ENCODE data around the gene NXF3.
"Not testable (repeated sequence)": the region's sequence is repeated elsewhere in the genome, so short reads cannot be mapped to it uniquely, and the experiment has no call there.

The NXF3 gene, protein sequence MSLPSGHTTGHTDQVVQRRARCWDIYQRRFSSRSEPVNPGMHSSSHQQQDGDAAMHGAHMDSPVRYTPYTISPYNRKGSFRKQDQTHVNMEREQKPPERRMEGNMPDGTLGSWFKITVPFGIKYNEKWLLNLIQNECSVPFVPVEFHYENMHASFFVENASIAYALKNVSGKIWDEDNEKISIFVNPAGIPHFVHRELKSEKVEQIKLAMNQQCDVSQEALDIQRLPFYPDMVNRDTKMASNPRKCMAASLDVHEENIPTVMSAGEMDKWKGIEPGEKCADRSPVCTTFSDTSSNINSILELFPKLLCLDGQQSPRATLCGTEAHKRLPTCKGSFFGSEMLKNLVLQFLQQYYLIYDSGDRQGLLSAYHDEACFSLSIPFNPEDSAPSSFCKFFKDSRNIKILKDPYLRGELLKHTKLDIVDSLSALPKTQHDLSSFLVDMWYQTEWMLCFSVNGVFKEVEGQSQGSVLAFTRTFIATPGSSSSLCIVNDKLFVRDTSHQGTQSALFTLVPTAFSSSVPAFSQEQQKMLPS

GRCh38 chrX:103092942-103093341, at the start of gene NXF3:
TSS of gene NXF3 (minus strand) at chrX:103093143. CDS start at chrX:103093023, 120 bp downstream.
- no peak for DNase-seq

GRCh38 chrX:103136528-103136927, 43.6 kb upstream of the NXF3 start:
- DNase-seq: not testable (repeated sequence)

DNA sequence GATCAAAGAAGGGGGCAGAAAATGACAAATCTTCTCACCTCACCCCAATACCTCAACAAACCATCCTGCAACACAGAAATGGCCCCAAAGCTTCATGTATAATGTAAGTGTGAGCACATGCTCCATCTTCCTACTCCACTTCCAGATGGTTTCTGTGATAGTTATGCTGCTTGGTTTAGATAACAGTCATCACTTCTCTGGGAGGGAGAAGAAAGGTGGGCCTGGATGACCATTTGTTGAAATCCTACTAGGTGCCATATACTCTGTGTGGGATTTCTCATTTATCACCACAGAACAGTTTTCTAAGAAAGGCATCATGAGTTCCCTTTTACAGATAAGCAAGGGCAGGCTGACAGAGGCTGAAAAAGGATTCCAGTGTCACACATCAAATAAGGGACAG, 31.3 kb upstream of the NXF3 start:
- DNase-seq: no peak

- DNase-seq: no peak
Observed at GRCh38 chrX:103120748-103121147, 27.8 kb upstream of the NXF3 start.

DNA sequence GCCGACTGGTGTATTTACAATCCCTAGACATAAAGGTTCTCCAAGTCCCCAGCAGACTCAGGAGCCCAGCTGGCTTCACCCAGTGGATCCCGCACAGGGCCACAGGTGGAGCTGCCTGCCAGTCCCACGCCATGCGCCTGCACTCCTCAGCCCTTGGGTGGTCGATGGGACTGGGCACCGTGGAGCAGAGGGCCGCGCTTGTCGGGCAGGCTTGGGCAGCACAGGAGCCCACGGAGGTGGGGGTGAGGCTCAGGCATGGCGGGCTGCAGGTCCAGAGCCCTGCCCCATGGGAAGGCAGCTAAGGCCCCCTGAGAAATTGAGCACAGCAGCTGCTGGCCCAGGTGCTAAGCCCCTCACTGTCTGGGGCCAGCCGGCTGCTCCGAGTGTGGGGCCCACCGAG, 24.0 kb upstream of the NXF3 start:
- DNase-seq: not testable (repeated sequence)

GRCh38 chrX:103109497-103109896, 16.6 kb upstream of the NXF3 start:
- not testable (repeated sequence) for DNase-seq

- DNase-seq: no peak
Observed at GRCh38 chrX:103107836-103108235, 14.9 kb upstream of the NXF3 start.

DNA sequence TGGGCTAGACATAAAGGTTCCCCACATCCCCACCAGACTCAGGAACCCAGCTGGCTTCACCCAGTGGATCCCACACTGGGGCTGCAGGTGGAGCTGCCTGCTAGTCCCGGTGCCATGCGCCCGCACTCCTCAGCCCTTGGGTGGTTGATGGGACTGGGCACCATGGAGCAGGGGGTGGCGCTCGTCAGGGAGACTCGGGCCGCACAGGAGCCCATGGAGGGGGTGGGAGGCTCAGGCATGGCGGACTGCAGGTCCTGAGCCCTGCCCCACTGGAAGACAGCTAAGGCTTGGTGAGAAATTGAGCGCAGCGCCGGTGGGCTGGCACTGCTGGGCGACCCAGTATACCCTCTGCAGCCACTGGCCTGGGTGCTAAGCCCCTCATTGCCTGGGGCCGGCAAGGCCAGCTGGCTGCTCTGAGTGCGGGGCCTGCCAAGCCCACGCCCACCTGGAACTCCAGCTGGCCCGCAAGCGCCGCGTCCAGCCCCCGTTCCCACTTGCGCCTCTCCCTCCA, 14.3 kb upstream of the NXF3 start:
- not testable (repeated sequence) for DNase-seq

DNA sequence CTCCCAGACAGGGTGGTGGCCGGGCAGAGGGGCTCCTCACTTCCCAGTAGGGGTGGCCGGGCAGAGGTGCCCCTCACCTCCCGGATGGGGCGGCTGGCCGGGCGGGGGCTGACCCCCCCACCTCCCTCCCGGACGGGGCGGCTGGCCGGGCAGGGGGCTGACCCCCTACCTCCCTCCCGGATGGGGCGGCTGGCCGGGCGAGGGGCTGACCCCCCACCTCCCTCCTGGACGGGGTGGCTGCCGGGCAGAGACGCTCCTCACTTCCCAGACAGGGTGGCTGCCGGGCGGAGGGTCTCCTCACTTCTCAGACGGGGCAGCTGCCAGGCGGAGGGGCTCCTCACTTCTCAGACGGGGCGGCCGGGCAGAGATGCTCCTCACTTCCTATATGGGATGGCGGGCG, 11.4 kb upstream of the NXF3 start:
- not testable (repeated sequence) for DNase-seq

GRCh38 chrX:103103866-103104265, 10.9 kb upstream of the NXF3 start:
- DNase-seq: not testable (repeated sequence)

- DNase-seq: no peak
Observed at GRCh38 chrX:103101299-103102042, 8.5 kb upstream of the NXF3 start.

DNA sequence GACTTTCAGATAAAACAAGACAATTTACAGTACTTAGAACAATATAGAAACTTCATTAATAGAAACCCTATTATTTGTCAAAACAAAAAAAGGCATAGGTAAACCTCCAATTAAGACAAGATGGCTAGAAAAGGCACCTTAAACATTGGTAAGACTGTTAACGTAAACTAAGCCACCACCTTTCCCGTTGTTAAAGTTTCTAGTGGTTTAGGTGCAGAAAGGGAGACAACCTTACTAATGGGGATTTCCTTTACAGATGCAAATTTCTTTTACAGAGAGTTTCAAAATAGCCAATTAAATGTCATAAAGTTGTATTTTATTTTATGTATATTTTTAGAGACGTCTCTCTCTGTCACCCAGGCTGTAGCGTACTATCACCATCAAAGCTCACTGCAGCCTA, 7.5 kb upstream of the NXF3 start:
- no peak for DNase-seq

DNA sequence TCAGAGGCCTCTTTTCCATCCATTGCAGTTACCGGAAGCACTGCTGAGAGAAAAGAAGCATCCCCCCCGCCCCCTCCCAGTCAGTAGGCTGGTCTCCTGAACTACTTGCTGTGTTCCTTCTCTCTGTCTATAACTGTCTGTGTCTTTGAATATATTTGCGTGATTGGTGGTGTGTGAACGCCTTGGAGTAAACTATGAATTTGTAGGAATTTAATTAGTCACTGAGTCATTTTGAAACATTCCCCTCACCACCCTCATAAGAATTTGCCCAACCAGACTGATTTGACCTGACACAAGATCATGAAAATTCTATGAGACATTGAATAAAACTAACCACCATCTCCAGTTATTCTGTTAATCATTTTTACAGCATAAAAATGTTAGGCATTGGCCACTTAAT, 6.7 kb upstream of the NXF3 start:
- DNase-seq: no peak

GRCh38 chrX:103098488-103098887, 5.5 kb upstream of the NXF3 start:
- DNase-seq: no peak

GRCh38 chrX:103081051-103081450, 11.9 kb downstream of the NXF3 start:
- no peak for DNase-seq

DNA sequence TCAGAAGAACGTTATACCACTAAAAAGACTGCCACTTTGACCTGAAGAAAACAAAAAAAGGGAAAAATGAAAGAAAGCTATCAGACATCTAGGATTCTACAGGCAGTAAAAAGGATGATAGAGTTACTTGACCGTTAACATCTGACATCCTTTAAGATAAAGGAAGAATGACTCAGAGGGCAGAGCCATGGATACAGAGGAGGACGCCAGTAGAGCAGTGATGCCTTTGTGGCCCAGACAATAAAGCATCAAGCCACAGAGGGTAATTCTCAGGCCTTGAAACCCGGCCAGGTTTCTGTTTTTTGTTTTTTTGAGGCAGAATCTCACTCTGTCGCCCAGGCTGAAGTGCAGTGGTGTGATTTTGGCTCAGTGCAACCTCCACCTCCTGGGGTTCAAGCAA, 19.5 kb downstream of the NXF3 start:
- DNase-seq: no peak

DNA sequence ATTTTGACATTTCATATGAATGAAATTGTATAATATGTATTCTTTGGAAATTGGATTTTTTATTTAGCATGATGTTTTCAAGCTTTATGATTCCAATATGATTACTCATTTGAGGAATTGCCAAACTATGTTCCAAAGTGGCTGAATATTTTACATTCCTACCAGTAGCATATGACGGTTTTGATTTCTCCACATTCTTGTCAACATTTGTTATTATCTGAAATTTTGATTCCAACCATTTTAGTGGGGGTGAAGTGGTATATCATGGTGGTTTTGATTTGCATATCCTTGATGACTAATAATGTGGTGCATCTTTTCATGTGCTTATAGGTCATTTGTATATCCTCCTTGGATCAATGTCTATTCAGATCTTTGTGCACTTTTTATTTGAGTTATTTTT, 26.3 kb downstream of the NXF3 start:
- no peak for DNase-seq

DNA sequence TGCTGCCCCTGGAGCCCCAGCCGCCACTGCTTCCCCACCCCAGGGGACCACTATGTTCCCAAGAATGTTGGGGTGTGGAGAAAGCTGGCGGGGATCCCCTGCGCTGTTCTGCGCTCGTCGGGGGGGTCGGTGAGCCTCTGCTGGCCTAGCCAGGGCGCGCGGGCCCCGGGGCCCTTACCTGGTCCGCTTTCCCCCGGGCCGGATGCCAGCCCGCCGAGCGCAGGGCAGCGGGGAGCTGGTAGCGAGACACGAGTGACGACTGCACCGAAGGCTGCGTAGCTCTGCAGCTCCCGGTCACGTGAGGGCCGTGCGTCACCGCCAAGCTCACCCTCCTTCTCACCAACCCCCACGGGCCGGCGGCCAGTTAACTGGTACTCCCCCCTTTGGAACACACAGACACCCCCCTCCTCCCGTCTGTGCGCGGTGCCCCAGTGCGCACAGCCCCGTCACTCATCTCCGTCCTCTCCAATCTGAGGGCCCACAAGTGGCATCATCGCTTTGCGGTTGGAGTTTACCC, 29.0 kb downstream of the NXF3 start, which contains the start of gene BEX1:
TSS of gene BEX1 (minus strand) at position 254 of the 517 bp plus-strand sequence. CDS start 897 bp downstream, outside the sequence.
- no peak for DNase-seq

- no peak for DNase-seq
Observed at GRCh38 chrX:103063191-103063845, 29.6 kb downstream of the NXF3 start.

DNA sequence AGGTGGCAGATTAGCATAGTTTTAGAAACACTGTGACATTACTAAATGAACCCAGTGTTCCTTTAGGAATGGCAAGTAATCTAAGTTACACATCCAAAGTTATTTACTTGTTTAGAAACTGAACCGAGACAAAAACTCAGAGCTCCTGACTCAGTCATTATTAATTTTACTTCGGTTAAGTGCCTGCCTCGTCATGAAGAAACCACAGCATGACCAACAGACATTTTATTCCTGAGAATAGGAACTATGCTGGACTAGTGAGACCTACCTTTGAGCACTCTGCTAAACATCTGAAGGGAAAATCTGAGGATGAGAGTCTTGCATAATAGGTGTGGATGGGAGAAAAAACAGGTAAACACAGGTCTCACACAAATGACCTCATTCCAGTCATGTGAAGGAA, 31.5 kb downstream of the NXF3 start:
- DNase-seq: no peak

- DNase-seq: no peak
Observed at GRCh38 chrX:103056902-103057301, 36.0 kb downstream of the NXF3 start.

DNA sequence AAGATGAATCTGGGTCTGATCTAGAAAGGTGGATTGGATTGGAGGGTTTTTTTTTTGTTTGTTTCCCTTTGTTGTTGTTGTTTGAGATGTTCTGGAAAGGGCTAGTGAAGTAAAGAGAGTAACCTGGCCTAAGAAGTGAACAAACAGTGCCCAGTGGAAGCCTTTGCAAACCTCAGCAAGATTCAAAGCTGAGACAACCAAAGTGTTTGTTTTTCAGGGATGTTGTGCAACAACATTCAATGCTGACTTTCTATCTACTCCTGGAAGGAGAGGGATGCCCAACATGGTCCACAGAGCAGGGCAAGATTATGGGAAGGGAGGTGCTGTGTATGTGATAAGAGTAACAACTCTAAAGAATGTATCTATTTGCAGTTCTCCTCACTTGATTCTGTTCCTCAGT, 40.3 kb downstream of the NXF3 start:
- no peak for DNase-seq

DNA sequence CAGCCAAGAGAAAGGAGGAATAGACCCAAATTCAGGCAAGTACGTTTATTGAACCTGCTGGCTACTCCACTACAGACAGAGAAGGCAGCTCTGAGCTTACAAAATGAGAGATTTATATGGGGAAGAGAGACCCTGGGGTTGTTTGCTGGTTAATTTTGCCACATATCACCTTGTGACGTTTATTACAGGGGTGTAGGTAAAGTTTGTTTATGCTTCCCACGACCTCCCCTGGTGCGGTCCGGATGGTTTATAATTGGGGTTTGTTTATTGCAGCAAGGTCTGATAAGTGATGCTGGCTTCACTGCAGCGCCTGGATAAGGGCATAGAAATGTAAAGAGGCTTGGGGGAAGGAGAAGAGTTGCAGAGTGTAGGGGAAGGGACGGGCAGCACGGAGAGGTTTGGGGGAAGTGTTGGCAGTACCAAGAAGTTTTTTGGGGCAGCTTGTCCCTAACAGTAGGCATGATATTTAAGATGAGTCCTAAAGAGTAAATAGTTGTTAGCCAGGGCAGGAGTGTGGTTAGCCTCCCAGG, 41.6 kb downstream of the NXF3 start:
- no peak for DNase-seq

All from activated T-cell treated with anti-CD3 and anti-CD28 coated beads, Interleukin-2, amount 50 U/mL, for 1 hour (primary cell).